Neural cell (in vitro differentiated cells): ENCODE data around the gene PACC1. TPM values are rescaled to one million over a fixed set of nuclear protein-coding genes. Genes with fewer than 3 reads are reported as not detected.

ENCODE experiments used
- H2AFZ ChIP-seq: fragments of 200-600, 300-800 bp; sonication (generic), shearing (Covaris generic); 2 replicates; pipeline ENCODE4 v1.6.0; 2014; ENCODE audit warnings: low read depth, mild to moderate bottlenecking, antibody characterized with exemption, low read length, moderate library complexity
- H3F3A ChIP-seq: fragments of 200-600 bp; shearing (Covaris generic); 2 replicates; pipeline ENCODE4 v1.6.1; 2016; ENCODE audit warnings: mild to moderate bottlenecking, moderate library complexity, mixed read lengths, antibody characterized with exemption, low read length; ENCODE audit not compliant: insufficient read depth, poor library complexity, severe bottlenecking
- H3K27ac ChIP-seq: fragments of 200-600, 300-800 bp; sonication (generic), shearing (Covaris generic); 2 replicates; pipeline ENCODE4 v1.5.1; 2014; ENCODE audit warnings: mild to moderate bottlenecking, low read length, moderate library complexity
- H3K27me3 ChIP-seq: fragments of 300-800, 200-600 bp; sonication (generic), shearing (Covaris generic); 2 replicates; pipeline ENCODE4 v1.6.0; 2014; ENCODE audit warnings: mild to moderate bottlenecking, low read depth, low read length, moderate library complexity; ENCODE audit not compliant: insufficient read depth
- H3K36me3 ChIP-seq: fragments of 300-800, 200-600 bp; sonication (generic), shearing (Covaris generic); 2 replicates; pipeline ENCODE4 v1.5.1; 2014; ENCODE audit warnings: mild to moderate bottlenecking, antibody characterized with exemption, low read length, moderate library complexity; ENCODE audit not compliant: insufficient read depth
- H3K4me2 ChIP-seq: fragments of 300-800, 200-600 bp; sonication (generic), shearing (Covaris generic); 2 replicates; pipeline ENCODE4 v1.6.0; 2014; ENCODE audit warnings: mild to moderate bottlenecking, low read length
- H3K4me3 ChIP-seq: fragments of 300-800, 200-600 bp; sonication (generic), shearing (Covaris generic); 2 replicates; pipeline ENCODE4 v1.5.1; 2014; ENCODE audit warnings: mild to moderate bottlenecking, low read length, moderate library complexity
- H3K79me2 ChIP-seq: fragments of 200-600 bp; shearing (Covaris generic); replicated peaks from 2 replicates; pipeline ENCODE4 v1.6.0; 2014; ENCODE audit warnings: mild to moderate bottlenecking, low read length, moderate library complexity; ENCODE audit not compliant: insufficient read depth
- H3K9ac ChIP-seq: fragments of 300-800, 200-600 bp; sonication (generic), shearing (Covaris generic); 2 replicates; pipeline ENCODE4 v1.6.1; 2016; ENCODE audit warnings: mild to moderate bottlenecking, low read length, mixed read lengths
- H3K9me2 ChIP-seq: fragments of 200-600 bp; shearing (Covaris generic); 2 replicates; pipeline ENCODE4 v1.6.1; 2016; ENCODE audit warnings: mild to moderate bottlenecking, low read length, mixed read lengths; ENCODE audit not compliant: insufficient read depth
- H3K9me3 ChIP-seq: fragments of 200-600, 300-800 bp; sonication (generic), shearing (Covaris generic); 2 replicates; pipeline ENCODE4 v1.6.1; 2016; ENCODE audit warnings: mild to moderate bottlenecking, mixed run types, low read length, moderate library complexity, mixed read lengths
- H4K20me1 ChIP-seq: fragments of 200-600 bp; shearing (Covaris generic); 2 replicates; pipeline ENCODE4 v1.6.1; 2016; ENCODE audit warnings: mild to moderate bottlenecking, mixed run types; ENCODE audit not compliant: insufficient read depth
- EP300 ChIP-seq: fragments of 450-650 bp; conservative IDR thresholded peaks from 2 replicates; pipeline ENCODE4 v1.6.1; 2014; ENCODE audit warnings: antibody characterized with exemption, mild to moderate bottlenecking, moderate library complexity; ENCODE audit not compliant: poor library complexity, severe bottlenecking
- EZH2 ChIP-seq: fragments of 200-600, 300-800 bp; shearing (Covaris generic), sonication (generic); IDR thresholded peaks from 2 replicates; pipeline ENCODE4 v1.6.1; 2014; ENCODE audit warnings: antibody characterized with exemption, low read length, borderline replicate concordance, mild to moderate bottlenecking; ENCODE audit not compliant: insufficient read depth, poor library complexity, severe bottlenecking
- MXI1 ChIP-seq: fragments of 450-650 bp; conservative IDR thresholded peaks from 2 replicates; pipeline ENCODE4 v1.6.1; 2014; ENCODE audit warnings: antibody characterized with exemption, mild to moderate bottlenecking; ENCODE audit not compliant: poor library complexity, severe bottlenecking
- POLR2AphosphoS5 ChIP-seq: IDR thresholded peaks from 2 replicates; pipeline ENCODE4 v1.6.1; 2012
- RAD21 ChIP-seq: fragments of 450-650 bp; conservative IDR thresholded peaks from 2 replicates; pipeline ENCODE4 v1.6.1; 2014; ENCODE audit warnings: antibody characterized with exemption, mild to moderate bottlenecking, moderate library complexity
- SMC3 ChIP-seq: fragments of 450-650 bp; conservative IDR thresholded peaks from 2 replicates; pipeline ENCODE4 v1.6.1; 2014; ENCODE audit warnings: antibody characterized with exemption, mild to moderate bottlenecking, moderate library complexity; ENCODE audit not compliant: poor library complexity
- TAF1 ChIP-seq: IDR thresholded peaks from 2 replicates; pipeline ENCODE4 v1.6.1; 2012; ENCODE audit warnings: low read depth
- polyA plus RNA-seq: library from polyadenylated mRNA; depleted of rRNA; stranded (reverse); fragments of >200 nt; gene quantifications from 2 replicates; pipeline ENCODE4 v1.2.3, GENCODE V29; 2014
- TF ChIP-seq, protein P1 (sequence below): fragments of 450-650 bp; IDR thresholded peaks from 2 replicates; pipeline ENCODE4 v1.5.1; 2014; ENCODE audit warnings: antibody characterized with exemption, mild to moderate bottlenecking, moderate library complexity; ENCODE audit not compliant: poor library complexity, severe bottlenecking
- TF ChIP-seq, protein P2 (sequence below): IDR thresholded peaks from 2 replicates; pipeline ENCODE4 v1.6.1; 2012; ENCODE audit warnings: borderline replicate concordance

Gene PACC1
- polyA plus RNA-seq, 1 donor from 2014 or later: 33.3 TPM

DNA sequence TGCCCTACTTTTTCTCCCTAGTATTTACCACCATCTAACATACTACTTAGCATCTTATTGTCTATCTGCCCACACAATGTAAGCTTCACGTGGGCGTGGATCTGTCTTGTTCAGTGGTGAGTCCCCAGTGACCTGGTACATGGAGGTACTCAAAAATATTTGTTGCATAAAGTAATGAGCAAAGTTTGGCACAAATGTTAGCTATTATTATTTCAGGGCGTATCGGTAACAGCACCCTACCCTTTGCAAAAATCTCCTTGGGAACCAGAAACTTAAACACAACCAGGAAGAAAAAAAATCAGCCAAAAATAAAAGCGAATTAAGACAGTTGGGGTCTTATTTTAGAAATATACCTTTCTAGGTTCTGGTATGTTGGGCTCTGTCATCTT lies 17.6 kb upstream of the PACC1 start:
- H3K27me3 ChIP-seq: peaks cover 6% of the 10 kb centered on the region
- H3K9me2 ChIP-seq: no peaks in the 10 kb centered on the region
- H3K79me2 ChIP-seq: no peaks in the 10 kb centered on the region
- TF ChIP-seq EP300 (no peak), EZH2 (no peak), RAD21 (no peak), POLR2AphosphoS5 (no peak), TAF1 (no peak), MXI1 (no peak), SMC3 (no peak)
- TF ChIP-seq, protein P1, sequence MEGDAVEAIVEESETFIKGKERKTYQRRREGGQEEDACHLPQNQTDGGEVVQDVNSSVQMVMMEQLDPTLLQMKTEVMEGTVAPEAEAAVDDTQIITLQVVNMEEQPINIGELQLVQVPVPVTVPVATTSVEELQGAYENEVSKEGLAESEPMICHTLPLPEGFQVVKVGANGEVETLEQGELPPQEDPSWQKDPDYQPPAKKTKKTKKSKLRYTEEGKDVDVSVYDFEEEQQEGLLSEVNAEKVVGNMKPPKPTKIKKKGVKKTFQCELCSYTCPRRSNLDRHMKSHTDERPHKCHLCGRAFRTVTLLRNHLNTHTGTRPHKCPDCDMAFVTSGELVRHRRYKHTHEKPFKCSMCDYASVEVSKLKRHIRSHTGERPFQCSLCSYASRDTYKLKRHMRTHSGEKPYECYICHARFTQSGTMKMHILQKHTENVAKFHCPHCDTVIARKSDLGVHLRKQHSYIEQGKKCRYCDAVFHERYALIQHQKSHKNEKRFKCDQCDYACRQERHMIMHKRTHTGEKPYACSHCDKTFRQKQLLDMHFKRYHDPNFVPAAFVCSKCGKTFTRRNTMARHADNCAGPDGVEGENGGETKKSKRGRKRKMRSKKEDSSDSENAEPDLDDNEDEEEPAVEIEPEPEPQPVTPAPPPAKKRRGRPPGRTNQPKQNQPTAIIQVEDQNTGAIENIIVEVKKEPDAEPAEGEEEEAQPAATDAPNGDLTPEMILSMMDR: no peak
- TF ChIP-seq, protein P2, sequence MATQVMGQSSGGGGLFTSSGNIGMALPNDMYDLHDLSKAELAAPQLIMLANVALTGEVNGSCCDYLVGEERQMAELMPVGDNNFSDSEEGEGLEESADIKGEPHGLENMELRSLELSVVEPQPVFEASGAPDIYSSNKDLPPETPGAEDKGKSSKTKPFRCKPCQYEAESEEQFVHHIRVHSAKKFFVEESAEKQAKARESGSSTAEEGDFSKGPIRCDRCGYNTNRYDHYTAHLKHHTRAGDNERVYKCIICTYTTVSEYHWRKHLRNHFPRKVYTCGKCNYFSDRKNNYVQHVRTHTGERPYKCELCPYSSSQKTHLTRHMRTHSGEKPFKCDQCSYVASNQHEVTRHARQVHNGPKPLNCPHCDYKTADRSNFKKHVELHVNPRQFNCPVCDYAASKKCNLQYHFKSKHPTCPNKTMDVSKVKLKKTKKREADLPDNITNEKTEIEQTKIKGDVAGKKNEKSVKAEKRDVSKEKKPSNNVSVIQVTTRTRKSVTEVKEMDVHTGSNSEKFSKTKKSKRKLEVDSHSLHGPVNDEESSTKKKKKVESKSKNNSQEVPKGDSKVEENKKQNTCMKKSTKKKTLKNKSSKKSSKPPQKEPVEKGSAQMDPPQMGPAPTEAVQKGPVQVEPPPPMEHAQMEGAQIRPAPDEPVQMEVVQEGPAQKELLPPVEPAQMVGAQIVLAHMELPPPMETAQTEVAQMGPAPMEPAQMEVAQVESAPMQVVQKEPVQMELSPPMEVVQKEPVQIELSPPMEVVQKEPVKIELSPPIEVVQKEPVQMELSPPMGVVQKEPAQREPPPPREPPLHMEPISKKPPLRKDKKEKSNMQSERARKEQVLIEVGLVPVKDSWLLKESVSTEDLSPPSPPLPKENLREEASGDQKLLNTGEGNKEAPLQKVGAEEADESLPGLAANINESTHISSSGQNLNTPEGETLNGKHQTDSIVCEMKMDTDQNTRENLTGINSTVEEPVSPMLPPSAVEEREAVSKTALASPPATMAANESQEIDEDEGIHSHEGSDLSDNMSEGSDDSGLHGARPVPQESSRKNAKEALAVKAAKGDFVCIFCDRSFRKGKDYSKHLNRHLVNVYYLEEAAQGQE: no peak
- no peaks in the 10 kb centered on the region for H3K36me3 ChIP-seq
- H4K20me1 ChIP-seq: no peaks in the 10 kb centered on the region
- H3K9ac ChIP-seq: no peak overlapping the region
- H3K4me2 ChIP-seq: no peak overlapping the region
- no peaks in the 10 kb centered on the region for H3K9me3 ChIP-seq
- no peak overlapping the region for H3K27ac ChIP-seq
- peak overlapping the region; percentile 58 for H3K4me3 ChIP-seq
- H2AFZ ChIP-seq: no peak overlapping the region
- H3F3A ChIP-seq: no peaks in the 10 kb centered on the region

DNA sequence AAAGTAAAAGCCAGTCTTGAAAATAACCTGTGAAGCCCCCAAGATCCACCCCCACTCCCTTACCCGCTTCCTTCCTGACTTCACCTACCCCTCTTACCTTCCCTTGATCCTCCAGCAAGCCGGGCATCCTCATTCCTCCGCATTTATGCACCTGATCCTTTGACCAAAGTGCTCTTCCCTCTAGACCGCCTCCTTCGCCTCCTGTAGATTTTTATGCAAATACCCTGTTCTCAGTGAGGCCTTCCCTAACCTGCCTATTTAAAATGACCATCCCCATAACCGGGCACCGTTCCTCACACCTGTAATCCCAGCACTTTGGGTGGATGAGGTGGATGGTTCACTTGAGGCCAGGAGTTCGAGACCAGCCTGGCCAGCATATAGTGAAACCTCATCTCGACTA lies 17.0 kb upstream of the PACC1 start:
- no peak overlapping the region for H3K9ac ChIP-seq
- H3K27me3 ChIP-seq: peaks cover 6% of the 10 kb centered on the region
- no peaks in the 10 kb centered on the region for H3K79me2 ChIP-seq
- H3K36me3 ChIP-seq: no peaks in the 10 kb centered on the region
- H3K27ac ChIP-seq: no peak overlapping the region
- no peaks in the 10 kb centered on the region for H4K20me1 ChIP-seq
- H3K4me3 ChIP-seq: no peak overlapping the region
- H2AFZ ChIP-seq: no peak overlapping the region
- no peak overlapping the region for H3K4me2 ChIP-seq
- no peaks in the 10 kb centered on the region for H3F3A ChIP-seq
- no peak for TF ChIP-seq TAF1
- TF ChIP-seq, protein P2: no peak
- H3K9me2 ChIP-seq: no peaks in the 10 kb centered on the region
- no peaks in the 10 kb centered on the region for H3K9me3 ChIP-seq
